ENCODE measurements around the gene CMTM7.

DNA sequence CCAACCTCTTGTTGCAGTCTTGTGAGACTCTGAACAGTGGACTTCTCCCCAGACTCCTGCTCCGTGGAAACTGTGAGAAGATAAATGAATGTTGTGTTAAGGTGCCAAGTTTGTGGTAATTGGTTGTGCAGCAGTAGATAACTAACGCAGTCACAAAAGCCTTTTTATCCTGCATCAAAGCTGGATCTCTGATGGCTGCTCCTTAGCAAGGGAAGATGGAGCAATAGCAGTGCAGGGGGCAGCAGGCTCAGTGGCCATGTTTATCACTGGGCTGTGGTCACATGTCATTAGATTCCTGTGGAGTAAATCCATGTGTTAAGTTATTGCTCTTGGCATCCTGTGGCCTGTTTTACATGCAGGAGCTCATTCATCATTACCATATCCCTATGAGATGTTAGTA lies 13.5 kb downstream of the CMTM7 start:
- TF ChIP-seq, protein P1, sequence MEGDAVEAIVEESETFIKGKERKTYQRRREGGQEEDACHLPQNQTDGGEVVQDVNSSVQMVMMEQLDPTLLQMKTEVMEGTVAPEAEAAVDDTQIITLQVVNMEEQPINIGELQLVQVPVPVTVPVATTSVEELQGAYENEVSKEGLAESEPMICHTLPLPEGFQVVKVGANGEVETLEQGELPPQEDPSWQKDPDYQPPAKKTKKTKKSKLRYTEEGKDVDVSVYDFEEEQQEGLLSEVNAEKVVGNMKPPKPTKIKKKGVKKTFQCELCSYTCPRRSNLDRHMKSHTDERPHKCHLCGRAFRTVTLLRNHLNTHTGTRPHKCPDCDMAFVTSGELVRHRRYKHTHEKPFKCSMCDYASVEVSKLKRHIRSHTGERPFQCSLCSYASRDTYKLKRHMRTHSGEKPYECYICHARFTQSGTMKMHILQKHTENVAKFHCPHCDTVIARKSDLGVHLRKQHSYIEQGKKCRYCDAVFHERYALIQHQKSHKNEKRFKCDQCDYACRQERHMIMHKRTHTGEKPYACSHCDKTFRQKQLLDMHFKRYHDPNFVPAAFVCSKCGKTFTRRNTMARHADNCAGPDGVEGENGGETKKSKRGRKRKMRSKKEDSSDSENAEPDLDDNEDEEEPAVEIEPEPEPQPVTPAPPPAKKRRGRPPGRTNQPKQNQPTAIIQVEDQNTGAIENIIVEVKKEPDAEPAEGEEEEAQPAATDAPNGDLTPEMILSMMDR (IDR thresholded peaks at IDR 0.05) = no peak
- TF ChIP-seq POLR2A (IDR thresholded peaks at IDR 0.05) = no peak
